Measurements from ENCODE around the gene IGSF23. TPM values are rescaled to one million over a fixed set of nuclear protein-coding genes. Genes with fewer than 3 reads are reported as not detected.
"Not testable (repeated sequence)": the region's sequence is repeated elsewhere in the genome, so short reads cannot be mapped to it uniquely, and the experiment has no call there.

The IGSF23 gene
- total RNA-seq, 4 donors from 2014 or later = not detected

DNA sequence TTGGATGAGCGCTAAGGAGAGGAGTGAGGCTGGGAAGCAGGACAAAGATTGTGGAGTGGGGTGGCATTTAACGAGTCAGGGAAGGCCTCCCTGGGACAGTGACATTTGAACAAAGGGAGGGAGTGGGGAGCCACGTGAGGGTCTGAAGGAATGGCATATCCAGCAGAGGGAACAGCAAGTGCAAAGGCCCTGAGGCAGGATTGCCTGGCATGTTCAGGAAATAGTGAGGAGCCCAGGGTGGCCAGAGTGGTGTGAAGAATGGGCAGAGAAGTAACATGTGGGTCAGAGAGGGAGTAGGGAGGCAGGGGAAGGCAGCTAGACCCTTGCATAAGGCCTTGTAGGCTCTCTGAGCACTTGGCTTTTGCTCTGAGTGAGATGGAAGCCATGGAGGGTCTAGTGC is 15.4 kb downstream of the IGSF23 start:
- in situ Hi-C loops (cut with MboI; ENCODE audit: low pct_ligation_motif_present in 1 of 4, low pct_unique_long_range_greater_than_20kb in 1 of 4, low sequenced_read_pairs in 3 of 4) = no loop called here
- H3K4me1 ChIP-seq = no peaks in the 10 kb centered on the region
- intact Hi-C loops (cut with DNase I; ENCODE audit: low total_unique reads) = no loop called here
- H3K27ac ChIP-seq = no peak overlapping the region
- TF ChIP-seq POLR2A (IDR thresholded peaks at IDR 0.05) (no peak), POLR2AphosphoS5 (IDR thresholded peaks at IDR 0.05) (no peak), EP300 (IDR thresholded peaks at IDR 0.05; ENCODE audit: low read depth) (no peak)
- TF ChIP-seq, protein P1, sequence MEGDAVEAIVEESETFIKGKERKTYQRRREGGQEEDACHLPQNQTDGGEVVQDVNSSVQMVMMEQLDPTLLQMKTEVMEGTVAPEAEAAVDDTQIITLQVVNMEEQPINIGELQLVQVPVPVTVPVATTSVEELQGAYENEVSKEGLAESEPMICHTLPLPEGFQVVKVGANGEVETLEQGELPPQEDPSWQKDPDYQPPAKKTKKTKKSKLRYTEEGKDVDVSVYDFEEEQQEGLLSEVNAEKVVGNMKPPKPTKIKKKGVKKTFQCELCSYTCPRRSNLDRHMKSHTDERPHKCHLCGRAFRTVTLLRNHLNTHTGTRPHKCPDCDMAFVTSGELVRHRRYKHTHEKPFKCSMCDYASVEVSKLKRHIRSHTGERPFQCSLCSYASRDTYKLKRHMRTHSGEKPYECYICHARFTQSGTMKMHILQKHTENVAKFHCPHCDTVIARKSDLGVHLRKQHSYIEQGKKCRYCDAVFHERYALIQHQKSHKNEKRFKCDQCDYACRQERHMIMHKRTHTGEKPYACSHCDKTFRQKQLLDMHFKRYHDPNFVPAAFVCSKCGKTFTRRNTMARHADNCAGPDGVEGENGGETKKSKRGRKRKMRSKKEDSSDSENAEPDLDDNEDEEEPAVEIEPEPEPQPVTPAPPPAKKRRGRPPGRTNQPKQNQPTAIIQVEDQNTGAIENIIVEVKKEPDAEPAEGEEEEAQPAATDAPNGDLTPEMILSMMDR (IDR thresholded peaks at IDR 0.05) = no peak
- H3K9me3 ChIP-seq = no peaks in the 10 kb centered on the region
- H3K27me3 ChIP-seq = no peaks in the 10 kb centered on the region
- H3K36me3 ChIP-seq = no peaks in the 10 kb centered on the region
- H3K4me3 ChIP-seq = no peak overlapping the region
- DNase-seq = no peak
- WGBS, 2 donors (ENCODE audit: low coverage in 1 of 2) = 69% methylated on average over 3 of the region's 3 CpGs; no CpG with 5 or more reads in 1 of the 2 donors

DNA sequence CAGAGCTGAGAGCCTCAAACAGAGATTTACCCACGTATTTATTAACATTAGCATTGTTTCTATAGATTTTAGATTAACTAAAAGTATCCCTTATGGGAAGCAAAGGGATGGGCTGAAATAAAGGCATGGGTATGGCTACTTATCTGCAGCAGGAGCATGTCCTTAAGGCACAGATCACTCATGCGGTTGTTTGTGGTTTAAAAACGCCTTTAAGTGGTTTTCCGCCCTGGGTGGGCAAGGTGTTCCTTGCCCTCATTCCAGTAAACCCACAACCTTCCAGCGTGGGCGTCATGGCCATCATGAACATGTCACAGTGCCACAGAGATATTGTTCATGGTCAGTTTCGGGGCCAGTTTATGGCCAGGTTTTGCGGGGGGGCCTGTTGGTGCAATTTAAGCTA is 18.2 kb downstream of the IGSF23 start:
- H3K36me3 ChIP-seq; H3K27me3 ChIP-seq; in situ Hi-C loops (cut with MboI; ENCODE audit: low pct_ligation_motif_present in 1 of 4, low pct_unique_long_range_greater_than_20kb in 1 of 4, low sequenced_read_pairs in 3 of 4); H3K9me3 ChIP-seq; DNase-seq; H3K27ac ChIP-seq; H3K4me3 ChIP-seq: not testable (repeated sequence)
- intact Hi-C loops (cut with DNase I; ENCODE audit: low total_unique reads) = loop anchor here (1.0 kb wide), 1 partner anchor 30 kb away; no protein-coding TSS in a partner anchor
- WGBS, 2 donors (ENCODE audit: low coverage in 1 of 2) = 50 to 75% methylated on average over 1 to 8 of the region's 8 CpGs
- H3K4me1 ChIP-seq = peaks cover 0 to 12% (median 2%) of the 10 kb centered on the region in 4 donors

DNA sequence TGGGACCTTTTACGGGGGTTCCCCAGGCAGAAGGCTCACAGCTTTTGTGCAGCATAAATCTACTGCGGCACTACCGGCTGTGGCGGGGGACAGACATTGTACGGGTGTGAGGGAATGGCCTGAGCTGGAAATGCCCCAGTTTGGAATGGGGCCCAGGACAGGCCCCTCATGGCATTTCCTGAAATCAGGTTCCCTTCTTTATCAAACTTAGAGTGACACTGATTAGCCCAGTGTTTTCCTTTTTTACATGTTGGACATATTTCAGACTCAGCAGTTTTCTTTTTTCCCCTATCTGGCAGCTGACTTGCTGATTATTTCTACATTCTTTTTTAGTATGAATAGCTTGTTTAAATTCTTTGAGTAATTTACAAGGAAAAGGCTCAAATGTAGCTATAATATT is 20.7 kb downstream of the IGSF23 start:
- H3K27ac ChIP-seq; H3K9me3 ChIP-seq; intact Hi-C loops (cut with DNase I; ENCODE audit: low total_unique reads); DNase-seq; H3K36me3 ChIP-seq; H3K4me3 ChIP-seq; H3K27me3 ChIP-seq; in situ Hi-C loops (cut with MboI; ENCODE audit: low pct_ligation_motif_present in 1 of 4, low pct_unique_long_range_greater_than_20kb in 1 of 4, low sequenced_read_pairs in 3 of 4): not testable (repeated sequence)
- 50% methylated on average over 5 of the region's 5 CpGs; no CpG with 5 or more reads in 1 of the 2 donors for WGBS, 2 donors (ENCODE audit: low coverage in 1 of 2)
- peaks cover 0 to 35% (median 7%) of the 10 kb centered on the region in 4 donors for H3K4me1 ChIP-seq

DNA sequence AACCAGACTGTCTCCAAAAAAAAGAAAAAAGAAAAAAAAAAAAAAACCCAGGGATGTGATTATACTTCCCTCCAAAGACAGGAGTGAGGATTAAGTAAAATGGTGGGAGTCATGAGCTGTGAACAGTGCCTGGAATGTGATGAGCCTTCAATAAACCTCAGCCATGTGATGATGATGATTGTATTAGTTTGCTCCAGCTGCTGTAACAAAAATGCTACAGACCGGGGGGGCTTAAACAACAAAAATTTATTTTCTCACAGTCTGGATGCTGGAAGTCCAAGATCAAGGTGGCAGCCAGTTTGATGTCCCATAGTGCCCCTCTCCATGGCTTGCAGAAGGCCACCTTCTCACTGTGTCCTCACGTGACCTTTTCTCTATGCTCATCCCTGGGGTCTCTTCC is 21.4 kb downstream of the IGSF23 start:
- no peak for DNase-seq
- in situ Hi-C loops (cut with MboI; ENCODE audit: low pct_ligation_motif_present in 1 of 4, low pct_unique_long_range_greater_than_20kb in 1 of 4, low sequenced_read_pairs in 3 of 4) = no loop called here
- Histone ChIP-seq H3K9me3 (no peaks in the 10 kb centered on the region), H3K4me1 (peaks cover 0 to 41% (median 12%) of the 10 kb centered on the region in 4 donors), H3K36me3 (no peaks in the 10 kb centered on the region), H3K27me3 (no peaks in the 10 kb centered on the region), H3K4me3 (no peak overlapping the region), H3K27ac (no peak overlapping the region)
- intact Hi-C loops (cut with DNase I; ENCODE audit: low total_unique reads) = no loop called here
- TF ChIP-seq EP300 (IDR thresholded peaks at IDR 0.05; ENCODE audit: low read depth) = no peak
- no peak for TF ChIP-seq POLR2AphosphoS5 (IDR thresholded peaks at IDR 0.05)
- TF ChIP-seq POLR2A (IDR thresholded peaks at IDR 0.05) = no peak
- TF ChIP-seq, protein P1 (IDR thresholded peaks at IDR 0.05) = no peak
- WGBS, 2 donors (ENCODE audit: low coverage in 1 of 2) = 84 to 85% methylated on average over 2 of the region's 2 CpGs

DNA sequence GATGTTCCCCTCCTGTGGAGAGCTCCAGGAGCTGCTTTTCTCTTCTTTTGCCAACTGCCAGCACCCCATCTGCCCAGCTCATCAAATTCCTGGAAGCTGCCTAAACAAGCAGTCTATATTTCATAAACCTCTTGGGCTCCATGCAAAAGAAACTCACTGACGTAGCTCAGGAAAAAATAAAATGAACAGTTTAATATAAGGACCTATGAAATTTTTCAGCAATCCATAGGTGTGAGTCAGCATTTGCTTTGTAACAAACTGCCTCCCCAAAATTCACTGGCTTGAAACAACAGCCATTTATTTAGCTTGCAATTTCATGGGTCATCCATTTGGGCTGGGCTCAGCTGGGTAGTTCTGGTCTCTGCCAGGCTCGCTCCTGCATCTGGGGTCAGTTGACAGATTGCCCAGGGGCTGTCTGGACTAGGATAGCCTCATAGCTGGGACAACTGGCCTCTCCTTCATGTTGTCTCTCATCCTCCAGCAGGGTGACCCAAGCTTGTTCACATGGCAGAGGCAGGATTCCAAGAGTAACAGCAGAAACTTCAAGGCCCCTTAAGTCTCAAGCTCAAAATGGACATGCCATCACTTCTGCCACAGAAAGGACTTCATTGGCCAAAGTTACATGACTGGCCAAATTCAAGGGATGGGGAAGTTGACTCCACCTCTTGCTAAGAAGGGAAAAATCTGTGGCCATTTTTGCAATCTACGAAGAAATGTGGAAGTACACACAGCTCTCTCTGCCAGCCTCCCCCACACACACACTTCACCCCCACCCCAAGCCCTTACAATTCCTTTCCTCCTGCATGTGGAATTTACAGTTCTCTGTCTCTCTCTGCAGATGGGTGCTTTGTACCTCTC is 22.4 kb downstream of the IGSF23 start:
- Histone ChIP-seq H3K36me3 (no peaks in the 10 kb centered on the region), H3K4me3 (no peak overlapping the region), H3K4me1 (peaks cover 0 to 52% (median 20%) of the 10 kb centered on the region in 4 donors), H3K9me3 (no peaks in the 10 kb centered on the region), H3K27ac (no peak overlapping the region), H3K27me3 (no peaks in the 10 kb centered on the region)
- intact Hi-C loops (cut with DNase I; ENCODE audit: low total_unique reads) = no loop called here
- in situ Hi-C loops (cut with MboI; ENCODE audit: low pct_ligation_motif_present in 1 of 4, low pct_unique_long_range_greater_than_20kb in 1 of 4, low sequenced_read_pairs in 3 of 4) = no loop called here
- TF ChIP-seq, protein P1 (IDR thresholded peaks at IDR 0.05) = no peak
- no peak for TF ChIP-seq EP300 (IDR thresholded peaks at IDR 0.05; ENCODE audit: low read depth)
- TF ChIP-seq POLR2A (IDR thresholded peaks at IDR 0.05) = no peak
- no peak for TF ChIP-seq POLR2AphosphoS5 (IDR thresholded peaks at IDR 0.05)
- DNase-seq = no peak
- WGBS, 2 donors (ENCODE audit: low coverage in 1 of 2) = 71 to 82% methylated on average over 2 to 3 of the region's 3 CpGs

Data from transverse colon (tissue), 4 donors.